Measurements from ENCODE around the gene LGALS4.
"Not testable (repeated sequence)": the region's sequence is repeated elsewhere in the genome, so short reads cannot be mapped to it uniquely, and the experiment has no call there.

Gene LGALS4, protein sequence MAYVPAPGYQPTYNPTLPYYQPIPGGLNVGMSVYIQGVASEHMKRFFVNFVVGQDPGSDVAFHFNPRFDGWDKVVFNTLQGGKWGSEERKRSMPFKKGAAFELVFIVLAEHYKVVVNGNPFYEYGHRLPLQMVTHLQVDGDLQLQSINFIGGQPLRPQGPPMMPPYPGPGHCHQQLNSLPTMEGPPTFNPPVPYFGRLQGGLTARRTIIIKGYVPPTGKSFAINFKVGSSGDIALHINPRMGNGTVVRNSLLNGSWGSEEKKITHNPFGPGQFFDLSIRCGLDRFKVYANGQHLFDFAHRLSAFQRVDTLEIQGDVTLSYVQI

GRCh38 chr19:38812841-38813320 is at the start of gene LGALS4:
Gene LGALS4, minus strand, starts transcription at chr19:38812945. Its CDS starts 59 bp downstream, at chr19:38812886.
- no peak for DNase-seq

- DNase-seq: no peak
Observed at GRCh38 chr19:38861368-38861767, 48.6 kb upstream of the LGALS4 start.

DNA sequence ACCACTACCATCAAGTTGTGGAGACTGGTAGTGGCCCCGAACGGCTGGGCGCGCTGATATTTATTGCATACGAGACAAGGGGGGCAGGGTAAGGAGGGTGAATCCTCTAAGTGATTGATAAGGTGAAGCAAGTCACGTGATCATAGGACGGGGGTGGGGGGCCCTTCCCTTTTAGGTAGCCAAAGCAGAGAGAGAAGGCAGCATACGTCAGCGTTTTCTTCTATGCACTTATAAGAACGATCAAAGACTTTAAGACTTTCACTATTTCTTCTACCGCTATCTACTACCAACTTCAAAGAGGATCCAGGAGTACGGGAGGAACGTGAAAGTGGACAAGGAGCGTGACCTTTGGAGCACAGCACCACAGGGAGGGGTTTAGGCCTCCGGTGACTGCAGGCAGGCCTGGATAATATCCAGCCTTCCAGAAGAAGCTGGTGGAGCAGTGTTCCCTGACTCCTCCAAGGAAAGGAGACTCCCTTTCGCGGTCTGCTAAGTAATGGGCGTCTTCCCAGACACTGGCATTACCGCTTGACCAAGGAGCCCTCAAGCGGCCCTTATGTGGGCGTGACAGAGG is 47.0 kb upstream of the LGALS4 start:
- not testable (repeated sequence) for DNase-seq

- DNase-seq: no peak
Observed at GRCh38 chr19:38856813-38857212, 44.1 kb upstream of the LGALS4 start.

GRCh38 chr19:38855751-38856150 is 43.0 kb upstream of the LGALS4 start:
- not testable (repeated sequence) for DNase-seq

DNA sequence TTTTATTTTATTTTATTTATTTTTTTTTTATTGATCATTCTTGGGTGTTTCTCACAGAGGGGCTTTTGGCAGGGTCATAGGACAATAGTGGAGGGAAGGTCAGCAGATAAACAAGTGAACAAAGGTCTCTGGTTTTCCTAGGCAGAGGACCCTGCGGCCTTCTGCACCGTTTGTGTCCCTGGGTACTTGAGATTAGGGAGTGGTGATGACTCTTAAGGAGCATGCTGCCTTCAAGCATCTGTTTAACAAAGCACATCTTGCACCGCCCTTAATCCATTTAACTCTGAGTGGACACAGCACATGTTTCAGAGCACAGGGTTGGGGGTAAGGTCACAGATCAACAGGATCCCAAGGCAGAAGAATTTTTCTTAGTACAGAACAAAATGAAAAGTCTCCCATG is 42.2 kb upstream of the LGALS4 start:
- DNase-seq: not testable (repeated sequence)

GRCh38 chr19:38853214-38853613 is 40.5 kb upstream of the LGALS4 start:
- no peak for DNase-seq

- DNase-seq: peak; percentile 77
Observed at GRCh38 chr19:38852231-38853044, 39.7 kb upstream of the LGALS4 start.

DNA sequence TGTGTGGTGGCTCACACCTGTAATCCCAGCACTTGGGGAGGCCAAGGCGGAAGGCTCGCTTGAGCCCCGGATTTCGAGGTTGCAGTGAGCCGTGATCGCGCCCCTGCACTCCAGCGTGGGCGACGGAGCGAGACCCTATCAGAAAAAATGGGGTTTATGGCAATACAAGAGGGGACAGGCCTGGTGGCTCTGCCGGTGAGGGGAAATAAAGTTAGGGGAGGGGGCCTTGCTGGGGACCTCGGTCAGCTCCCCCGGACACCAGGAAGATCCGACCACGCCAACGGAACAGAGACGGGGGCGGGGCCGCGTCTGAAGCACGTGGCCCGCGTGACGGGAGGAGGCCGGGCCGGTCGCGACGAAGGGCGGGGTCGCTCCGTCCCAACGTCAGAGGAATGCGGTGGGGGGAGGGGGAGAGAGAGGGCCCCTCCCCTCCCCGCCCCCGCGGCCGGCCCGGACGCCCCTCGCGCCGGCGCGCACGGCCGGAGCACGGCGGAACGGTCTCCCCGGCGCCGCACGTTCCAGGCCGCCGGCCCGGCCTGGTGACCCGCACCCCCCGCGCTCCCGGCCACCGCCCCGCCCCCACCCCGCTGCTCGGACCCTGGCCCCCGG is 39.0 kb upstream of the LGALS4 start:
- peak; percentile 96 for DNase-seq

- DNase-seq: no peak
Observed at GRCh38 chr19:38850976-38851621, 38.4 kb upstream of the LGALS4 start.

GRCh38 chr19:38850436-38850975 is 37.8 kb upstream of the LGALS4 start:
- DNase-seq: no peak

- peak; percentile 100 for DNase-seq
Observed at GRCh38 chr19:38849860-38850435, 37.2 kb upstream of the LGALS4 start, which contains the start of gene HNRNPL. Gene HNRNPL, minus strand, starts transcription at chr19:38849986. Its CDS starts 20 bp downstream, at chr19:38849966.

DNA sequence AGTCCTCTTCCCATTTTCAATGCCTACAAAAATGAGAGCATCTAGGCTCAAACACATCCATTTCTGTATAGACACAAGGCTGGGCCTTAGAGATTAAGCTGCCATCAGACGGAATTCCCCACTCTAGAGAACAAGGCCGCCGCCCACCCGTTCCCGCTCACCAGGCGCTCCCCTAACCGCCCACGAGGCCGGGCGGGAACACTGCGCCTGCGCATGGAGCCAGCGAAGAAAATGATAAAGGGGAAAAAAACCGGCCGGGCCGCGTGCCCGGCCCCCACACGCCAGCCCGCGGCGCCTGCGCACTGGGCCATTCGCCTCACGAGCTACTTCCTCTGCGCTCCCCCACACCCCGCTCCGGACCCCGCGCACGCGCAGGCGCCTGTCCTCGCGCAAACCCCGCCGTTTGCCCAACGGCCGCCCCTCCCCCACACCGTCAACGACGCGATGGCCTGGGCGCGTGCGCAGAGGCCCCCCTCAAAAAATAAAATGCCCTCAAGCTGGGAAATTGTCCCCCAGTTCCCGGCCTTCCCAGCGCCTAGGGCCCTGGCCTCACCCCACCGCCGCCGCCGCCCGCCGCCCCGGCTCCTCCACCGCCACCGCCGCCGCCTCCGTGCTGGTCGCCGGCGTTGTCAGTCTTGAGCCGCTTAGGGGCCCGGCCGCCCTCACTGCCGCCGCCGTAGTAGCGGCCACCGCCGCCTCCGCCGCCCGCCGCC is 36.6 kb upstream of the LGALS4 start:
- peak; percentile 99 for DNase-seq

GRCh38 chr19:38848299-38849146 is 35.8 kb upstream of the LGALS4 start:
- DNase-seq: no peak

GRCh38 chr19:38846097-38846496 is 33.4 kb upstream of the LGALS4 start:
- DNase-seq: no peak

GRCh38 chr19:38845374-38846024 is 32.8 kb upstream of the LGALS4 start:
- no peak for DNase-seq

- DNase-seq: no peak
Observed at GRCh38 chr19:38844093-38844686, 31.4 kb upstream of the LGALS4 start.

GRCh38 chr19:38843175-38843758 is 30.5 kb upstream of the LGALS4 start:
- DNase-seq: no peak
